Astrocyte of the hippocampus (primary cell): ENCODE results near the gene BMX.

Experiments used
- DNase-seq: peaks from one replicate; pipeline ENCODE4 v3.0.0; 2011; ENCODE audit warnings: low read depth, low spot score

Gene BMX

DNA sequence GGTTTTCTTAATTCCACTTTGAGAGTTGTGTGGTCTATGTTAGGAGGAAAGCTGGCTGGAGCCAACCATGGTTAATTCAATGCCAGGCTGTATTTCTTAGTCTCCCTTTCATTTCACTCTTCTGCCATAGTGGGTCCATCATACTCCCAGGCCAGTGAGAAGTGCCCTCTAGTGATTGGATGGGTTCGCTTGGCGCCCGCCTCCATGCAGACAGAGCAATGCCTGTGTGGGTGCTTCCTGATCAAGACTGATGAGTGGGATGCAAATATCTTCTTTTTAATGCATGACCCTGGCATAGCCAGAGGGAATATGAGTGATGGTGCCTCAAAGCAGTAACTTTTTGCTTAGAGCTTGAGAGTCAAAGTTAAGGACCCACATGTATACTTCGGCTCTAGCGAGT lies 6.4 kb downstream of the BMX start:
- DNase-seq, result no peak

DNA sequence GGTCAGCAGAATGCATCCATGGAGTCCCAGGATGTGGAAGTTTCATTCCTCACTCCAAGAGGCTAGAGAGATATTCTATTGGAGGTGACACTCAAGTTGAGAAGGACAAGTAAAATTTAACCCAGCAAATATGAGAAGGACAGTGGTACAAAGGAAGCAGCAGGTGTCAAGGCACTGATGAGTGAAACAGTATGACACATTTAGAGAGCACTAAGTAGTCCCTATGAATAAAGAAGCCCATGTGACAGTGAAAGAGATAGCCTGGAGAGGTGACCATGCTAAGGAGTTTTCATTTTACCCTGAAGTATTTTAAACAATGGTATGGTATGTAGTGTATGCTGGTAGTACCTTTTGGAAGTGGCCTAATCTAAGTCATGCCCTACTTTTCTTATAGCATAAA lies 9.2 kb downstream of the BMX start:
- no peak for DNase-seq

DNA sequence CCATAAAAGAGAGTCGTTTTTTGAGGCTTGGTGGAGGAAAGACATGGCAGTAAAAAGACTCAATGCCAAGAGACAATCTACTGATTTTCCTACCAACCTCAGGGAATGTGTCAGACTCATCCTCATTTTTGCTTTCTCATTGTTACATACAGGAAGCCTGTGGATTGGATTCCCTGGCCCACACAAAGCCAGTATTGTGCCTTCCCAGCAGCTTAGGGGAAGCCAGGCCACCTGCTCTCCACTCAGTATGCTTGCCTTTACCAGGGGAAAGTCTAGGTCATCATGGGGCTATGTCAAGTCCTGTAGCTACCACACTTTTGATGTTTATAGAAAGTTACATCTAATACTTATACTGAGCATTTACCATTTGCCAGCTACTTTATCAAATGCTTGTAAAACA lies 11.0 kb downstream of the BMX start:
- no peak for DNase-seq

DNA sequence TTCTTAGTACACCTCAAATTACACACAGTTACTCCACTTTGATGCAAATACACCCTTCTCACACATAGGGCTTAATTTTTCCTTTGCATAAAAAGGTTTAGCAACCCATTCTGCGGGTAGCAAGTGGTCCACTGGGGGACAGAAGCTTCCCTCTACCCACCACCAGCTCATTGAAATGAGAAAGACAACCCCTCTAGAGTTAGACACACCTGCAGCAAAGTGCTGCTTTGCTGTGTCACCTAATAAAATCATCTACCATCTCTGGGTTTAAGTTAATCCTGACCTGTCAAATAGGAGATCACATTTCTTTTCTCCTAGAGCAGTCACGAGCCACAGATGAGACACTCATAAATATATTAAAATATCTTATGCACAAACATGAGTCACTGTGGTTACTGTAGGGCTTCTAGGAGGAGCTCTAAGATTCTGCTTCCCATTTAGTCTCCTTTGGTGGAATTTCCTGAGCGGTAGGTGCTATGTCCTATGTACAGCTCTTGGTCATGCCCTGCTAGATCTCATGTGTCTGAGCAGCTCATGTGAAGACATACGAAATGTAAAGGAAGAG lies 11.9 kb downstream of the BMX start:
- DNase-seq, result no peak

DNA sequence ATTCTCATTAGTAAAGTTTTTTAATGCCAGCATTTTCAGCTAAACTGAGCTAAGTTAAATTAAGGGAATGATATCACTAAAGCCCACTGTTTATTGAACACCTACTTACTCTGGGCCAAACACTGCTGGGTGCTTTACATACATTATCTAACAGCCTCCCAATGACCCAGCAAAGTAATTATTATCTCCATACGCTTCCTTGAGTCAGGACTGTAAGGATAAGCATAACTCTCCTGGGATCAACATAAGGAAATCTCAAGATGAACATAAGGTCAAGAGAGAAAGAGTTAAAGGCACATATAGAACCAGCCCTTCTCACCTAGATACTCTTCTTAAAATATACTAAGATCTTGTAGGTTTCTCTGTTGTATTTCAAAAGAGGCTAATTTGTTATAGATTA lies 13.7 kb downstream of the BMX start:
- no peak for DNase-seq

- DNase-seq, result no peak
These were observed 15.3 kb downstream of the BMX start for GRCh38 chrX:15515931-15516330.

- DNase-seq, result no peak
These were observed 21.9 kb downstream of the BMX start for GRCh38 chrX:15522464-15522863.

DNA sequence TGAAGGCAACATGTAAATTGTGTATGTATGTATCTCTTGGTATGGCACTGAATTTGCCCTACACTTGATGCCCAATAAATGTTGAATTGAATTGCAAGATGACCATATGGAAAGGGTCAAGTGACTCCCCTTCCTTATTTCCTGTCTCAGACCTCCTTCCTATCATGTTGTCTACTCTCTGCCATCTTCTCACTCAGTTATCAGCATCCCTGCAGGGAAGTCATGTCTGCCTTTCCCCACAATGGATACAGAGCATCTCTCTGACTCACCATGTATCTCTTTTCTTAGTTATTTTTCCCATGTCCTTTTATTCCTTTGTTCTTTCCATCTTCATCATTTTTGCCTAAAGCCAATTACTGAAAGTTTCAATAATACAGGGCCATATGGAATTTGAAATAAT lies 22.5 kb downstream of the BMX start:
- no peak for DNase-seq

- peak; percentile 77 for DNase-seq
These were observed 23.8 kb downstream of the BMX start for GRCh38 chrX:15524417-15524816.

- no peak for DNase-seq
These were observed 25.2 kb downstream of the BMX start for GRCh38 chrX:15525664-15526416.

DNA sequence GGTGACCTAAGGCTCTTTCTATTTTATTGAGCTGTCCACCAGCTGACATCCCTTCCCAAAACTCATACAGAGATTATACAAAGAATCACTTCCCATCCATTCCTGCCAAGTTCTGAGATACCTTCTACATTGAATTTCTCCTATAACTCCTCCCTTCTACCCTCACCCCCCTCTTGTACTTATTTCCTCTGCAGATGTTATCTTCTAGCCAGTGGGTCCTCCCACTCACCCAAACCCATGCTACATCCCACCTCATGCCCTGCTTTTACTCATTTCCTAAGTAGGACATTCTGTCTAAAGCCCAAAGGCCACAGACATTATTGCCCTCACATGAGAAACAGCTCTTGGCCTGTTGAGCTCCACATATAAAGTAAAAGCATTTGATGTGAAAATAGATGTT lies 28.6 kb downstream of the BMX start:
- DNase-seq, result no peak

GRCh38 chrX:15530318-15530717 lies 29.7 kb downstream of the BMX start:
- no peak for DNase-seq

GRCh38 chrX:15546745-15547144 lies 46.1 kb downstream of the BMX start:
- DNase-seq, result no peak

GRCh38 chrX:15547356-15547755 lies 46.7 kb downstream of the BMX start:
- no peak for DNase-seq

GRCh38 chrX:15549189-15550012 lies 48.8 kb downstream of the BMX start:
- DNase-seq, result no peak

DNA sequence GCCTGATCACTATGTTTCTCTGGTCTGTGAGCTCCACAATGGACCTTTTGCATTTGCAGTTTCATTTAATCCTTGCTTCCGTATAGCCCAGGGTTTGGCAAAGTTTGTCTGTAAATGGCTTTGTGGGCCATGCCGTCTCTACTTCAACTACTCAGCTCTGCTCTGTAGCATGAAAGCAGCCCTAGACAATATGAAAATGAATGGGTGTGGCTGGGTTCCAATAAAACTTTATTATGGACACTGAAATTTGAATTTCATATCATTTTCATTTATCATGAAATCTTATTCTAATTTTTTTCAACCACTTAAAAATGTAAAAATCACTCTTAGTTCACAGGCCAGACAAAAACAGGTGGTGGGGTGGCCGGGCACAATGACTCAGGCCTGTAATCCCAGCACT lies 58.6 kb downstream of the BMX start:
- DNase-seq, result no peak

DNA sequence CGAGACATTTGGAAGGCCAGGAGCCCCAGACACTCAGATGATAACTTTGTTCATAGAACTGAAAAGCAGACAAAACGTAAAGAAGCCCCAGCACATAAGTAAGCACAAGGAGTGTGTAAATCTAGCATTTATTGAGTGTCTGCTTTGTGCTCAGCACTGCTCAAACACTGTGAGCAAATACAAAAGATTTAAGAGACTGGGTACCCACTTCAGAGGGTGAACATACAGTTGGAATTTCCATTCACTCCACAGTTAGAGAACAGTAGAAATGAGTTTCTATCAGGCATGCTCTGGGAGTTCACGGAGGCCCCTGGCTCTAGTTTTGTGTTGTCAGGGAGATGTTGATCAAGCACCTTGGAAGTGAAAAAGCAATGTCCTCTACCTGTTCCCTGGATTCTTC lies 60.3 kb downstream of the BMX start:
- no peak for DNase-seq

GRCh38 chrX:15563056-15563455 lies 62.4 kb downstream of the BMX start:
- no peak for DNase-seq

- peak; percentile 66 for DNase-seq
These were observed 64.5 kb downstream of the BMX start for GRCh38 chrX:15564981-15565579.

GRCh38 chrX:15566244-15566643 lies 65.6 kb downstream of the BMX start:
- DNase-seq, result no peak

- no peak for DNase-seq
These were observed 66.7 kb downstream of the BMX start for GRCh38 chrX:15567267-15567666.

DNA sequence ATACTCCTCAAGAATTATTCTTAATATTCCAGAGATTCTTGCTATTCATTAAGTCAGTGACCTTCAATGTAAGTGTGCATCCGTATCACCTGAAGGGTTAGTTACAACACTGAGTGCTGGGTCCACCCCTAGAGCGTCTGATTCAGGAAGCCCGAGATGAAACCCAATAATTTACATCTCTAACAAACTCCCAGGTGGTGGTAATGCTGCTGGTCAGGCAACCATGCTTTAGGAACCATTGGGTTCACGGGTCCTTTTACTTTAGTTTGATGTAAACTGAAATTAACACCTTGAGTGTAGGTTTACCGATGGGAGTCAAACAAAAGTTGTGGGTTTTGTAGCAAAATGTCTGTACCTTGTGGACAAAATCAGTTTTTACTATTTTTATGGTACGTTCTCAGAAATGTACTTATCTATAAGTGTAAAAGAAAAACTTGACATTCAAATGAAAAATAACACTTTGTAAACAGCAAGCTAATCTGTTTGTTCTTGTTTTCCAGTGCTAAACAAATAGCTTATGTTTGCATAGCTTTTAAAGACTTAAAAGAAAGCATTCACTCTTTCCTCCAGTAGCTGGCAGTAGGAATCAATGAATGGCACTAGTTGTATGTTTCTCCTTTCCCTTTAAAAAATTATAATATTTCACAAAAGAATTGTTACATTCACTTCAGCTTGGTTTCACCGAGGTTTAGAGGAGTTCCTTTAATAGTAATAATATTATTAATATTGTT lies 67.4 kb downstream of the BMX start:
- DNase-seq, result peak; percentile 23
